ENCODE measurements around the gene GPRC5C.
"Not testable (repeated sequence)": the region's sequence is repeated elsewhere in the genome, so short reads cannot be mapped to it uniquely, and the experiment has no call there.

The GPRC5C gene, protein sequence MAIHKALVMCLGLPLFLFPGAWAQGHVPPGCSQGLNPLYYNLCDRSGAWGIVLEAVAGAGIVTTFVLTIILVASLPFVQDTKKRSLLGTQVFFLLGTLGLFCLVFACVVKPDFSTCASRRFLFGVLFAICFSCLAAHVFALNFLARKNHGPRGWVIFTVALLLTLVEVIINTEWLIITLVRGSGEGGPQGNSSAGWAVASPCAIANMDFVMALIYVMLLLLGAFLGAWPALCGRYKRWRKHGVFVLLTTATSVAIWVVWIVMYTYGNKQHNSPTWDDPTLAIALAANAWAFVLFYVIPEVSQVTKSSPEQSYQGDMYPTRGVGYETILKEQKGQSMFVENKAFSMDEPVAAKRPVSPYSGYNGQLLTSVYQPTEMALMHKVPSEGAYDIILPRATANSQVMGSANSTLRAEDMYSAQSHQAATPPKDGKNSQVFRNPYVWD

DNA sequence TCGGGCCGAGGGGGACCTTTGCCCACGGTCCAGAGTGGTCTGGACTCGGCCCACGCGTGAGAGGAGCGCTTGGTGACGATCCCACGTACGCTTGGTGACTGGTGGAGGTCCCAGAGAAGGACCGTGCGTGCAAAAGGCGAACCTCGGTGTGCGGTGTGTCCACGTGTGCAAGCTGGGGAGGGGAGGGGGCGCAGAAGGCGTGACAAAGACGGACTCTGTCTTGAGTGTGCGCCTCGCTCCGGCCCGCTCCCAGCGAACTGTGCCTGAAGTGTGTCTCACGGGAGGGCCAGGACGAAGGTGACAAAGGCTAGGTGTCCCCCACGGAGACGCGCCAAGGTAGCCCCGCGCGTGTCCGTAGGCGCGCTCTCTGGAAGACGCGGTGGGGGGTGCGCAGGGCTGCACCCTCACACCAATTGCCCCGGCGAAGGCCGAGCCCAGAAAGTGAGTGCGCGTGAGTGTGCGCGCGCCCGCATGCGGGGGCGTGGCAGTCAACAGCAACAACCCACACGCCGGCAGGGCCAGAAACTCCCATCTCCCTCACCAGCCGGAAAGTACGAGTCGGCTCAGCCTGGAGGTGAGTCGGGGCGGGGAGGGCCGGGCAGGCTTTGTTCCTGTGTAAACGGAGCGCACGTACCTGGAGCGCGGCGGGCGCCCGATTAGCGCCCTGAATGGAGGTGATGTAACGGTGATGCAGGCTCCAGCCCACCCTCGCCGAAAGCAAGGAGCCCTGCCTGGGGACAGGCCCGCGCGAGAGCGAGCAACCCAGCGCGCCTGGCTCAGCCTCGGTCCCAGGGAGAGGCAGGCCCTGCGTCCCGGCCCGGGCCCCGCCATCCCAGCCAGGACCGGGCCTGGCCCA lies at the start of gene GPRC5C:
Gene GPRC5C, plus strand, starts transcription at position 521 of the 856 bp plus-strand sequence. CDS start 7,689 bp downstream, outside the sequence.
- DNase-seq = no peak

GRCh38 chr17:74383141-74383540 lies 48.7 kb upstream of the GPRC5C start:
- no peak for DNase-seq

DNA sequence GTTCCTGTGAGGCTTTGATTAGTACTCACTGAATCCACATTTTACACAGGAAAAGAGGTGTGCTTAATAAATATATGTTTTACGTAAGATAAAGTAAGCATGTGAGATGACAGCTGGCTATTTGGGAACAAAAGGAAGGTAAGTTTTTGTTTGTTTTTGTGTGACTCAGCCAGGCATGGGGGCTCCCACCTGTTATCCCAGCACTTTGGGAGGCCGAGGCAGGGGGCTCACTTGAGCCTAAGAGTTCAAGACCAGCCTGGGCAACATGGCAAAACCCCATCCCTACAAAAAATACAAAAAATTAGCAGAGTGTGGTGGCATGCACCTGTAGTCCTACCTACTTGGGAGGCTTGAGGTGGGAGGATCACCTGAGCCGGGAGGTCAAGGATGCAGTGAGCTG lies 46.7 kb upstream of the GPRC5C start:
- no peak for DNase-seq

DNA sequence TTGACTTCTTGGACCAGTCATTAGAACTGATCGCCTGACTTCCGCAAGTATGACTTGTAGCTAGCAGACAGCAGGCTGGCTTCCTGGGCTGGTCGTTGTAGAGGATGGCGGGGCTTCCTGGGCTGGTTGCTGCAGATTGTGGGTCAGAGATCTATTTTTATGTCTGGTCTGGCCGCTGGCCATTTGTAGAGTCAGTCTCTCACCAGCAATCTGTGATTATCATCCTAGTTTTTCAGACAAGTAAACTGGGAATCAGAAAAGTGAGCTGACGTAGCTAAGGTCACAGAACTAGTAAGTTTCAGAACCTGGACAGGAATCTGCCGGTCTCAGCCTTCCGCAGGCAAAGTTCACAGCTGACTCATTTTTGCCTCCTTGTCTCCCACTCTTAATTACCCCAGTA lies 45.5 kb upstream of the GPRC5C start:
- DNase-seq = no peak

GRCh38 chr17:74387365-74388218 lies 44.3 kb upstream of the GPRC5C start:
- no peak for DNase-seq

DNA sequence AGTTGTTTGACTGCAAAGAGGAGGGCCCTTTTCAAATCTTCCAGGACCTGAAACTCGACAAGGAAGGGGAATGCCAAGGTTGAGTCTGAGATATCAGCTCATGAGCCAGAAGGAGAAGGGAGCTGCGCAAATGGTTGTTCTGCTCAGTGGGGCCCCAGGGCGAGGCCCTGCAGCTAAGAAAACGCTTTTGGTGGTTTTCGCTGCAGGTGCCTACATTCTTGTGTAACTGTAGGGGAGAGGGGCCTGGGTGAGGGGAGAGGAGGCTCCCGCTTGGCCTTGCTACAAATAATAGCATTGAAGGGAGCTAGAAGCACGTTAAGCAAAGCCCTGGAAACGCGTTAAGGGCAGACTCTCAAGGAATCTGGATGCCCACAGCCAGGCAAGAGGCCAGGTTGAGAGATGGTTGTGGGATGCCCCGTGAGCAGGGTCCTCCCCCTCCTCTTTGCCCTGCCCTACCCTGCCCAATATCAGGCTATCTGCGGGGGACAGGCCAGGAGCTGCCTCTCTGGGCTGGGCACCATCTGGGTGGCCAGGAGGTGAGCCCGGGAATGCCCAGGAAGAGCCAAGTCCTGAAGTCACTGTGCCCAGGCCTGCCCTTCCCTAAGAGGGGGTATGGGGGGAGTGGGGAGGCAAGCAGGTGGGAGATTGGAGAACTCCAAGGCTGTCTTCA lies 42.7 kb upstream of the GPRC5C start:
- no peak for DNase-seq

GRCh38 chr17:74389937-74390679 lies 41.8 kb upstream of the GPRC5C start:
- no peak for DNase-seq

DNA sequence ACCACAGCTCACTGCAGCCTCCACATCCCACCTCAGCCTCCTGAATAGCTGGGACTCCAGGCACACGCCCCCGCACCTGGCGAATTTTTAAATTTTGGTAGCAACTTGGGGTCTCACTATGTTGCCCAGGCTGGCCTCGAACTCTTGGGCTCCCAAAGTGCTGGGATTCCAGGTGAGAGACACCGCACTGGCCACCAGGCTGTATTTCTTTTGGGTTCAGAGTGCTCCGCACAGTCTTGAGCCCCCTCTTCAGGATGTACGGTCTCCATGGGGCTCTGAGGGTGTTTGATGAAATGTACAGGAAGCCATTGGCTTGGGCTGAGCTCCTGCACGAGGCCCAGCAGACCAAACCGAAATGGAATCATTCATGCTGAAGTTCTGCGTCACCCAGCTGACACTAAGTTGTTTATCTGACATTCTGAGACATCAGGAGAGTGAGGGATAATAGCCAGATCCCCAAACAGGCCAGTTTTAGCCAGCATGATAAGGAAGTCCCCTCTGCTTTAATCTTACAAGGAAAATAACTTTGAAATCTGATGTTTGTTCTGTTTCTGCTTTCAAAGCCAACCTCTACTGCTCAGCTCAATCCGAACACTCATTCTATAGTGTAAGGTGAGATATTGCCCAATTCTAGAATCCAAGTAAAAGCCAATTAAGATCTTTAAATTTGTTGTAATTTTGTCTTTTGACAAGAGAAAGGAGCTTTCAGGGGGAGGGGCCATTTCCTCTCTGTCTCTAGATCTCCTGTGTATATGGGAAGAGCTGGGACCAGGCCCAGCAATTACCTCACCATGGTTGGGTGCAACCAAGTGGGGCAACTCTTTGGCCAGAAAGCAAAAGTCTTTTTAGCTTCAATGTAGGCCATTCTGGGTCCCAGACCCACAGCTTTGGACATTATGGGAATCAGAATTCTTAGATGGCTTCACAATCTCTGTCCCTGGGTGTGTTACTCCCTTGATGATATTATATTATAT lies 40.9 kb upstream of the GPRC5C start:
- DNase-seq = no peak

DNA sequence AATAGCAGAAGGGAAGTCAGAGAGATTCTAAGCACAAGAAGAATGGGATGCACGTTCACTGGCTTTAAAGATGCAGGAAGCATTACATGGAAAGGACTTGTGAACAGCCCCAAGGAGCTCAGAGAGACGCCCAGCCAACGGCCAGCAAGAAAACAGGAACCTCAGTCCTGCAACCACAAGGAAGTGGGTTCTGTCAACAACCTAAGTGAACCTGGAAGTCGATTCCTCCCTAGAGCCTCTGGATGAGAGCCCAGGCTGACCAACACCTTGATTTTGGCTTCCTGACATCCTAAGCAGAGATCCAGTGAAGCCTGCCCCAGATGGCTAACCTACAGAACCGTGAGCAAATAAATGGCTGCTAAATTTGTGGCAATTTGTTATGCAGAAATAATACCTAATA lies 40.1 kb upstream of the GPRC5C start:
- no peak for DNase-seq

GRCh38 chr17:74392848-74393247 lies 39.0 kb upstream of the GPRC5C start:
- no peak for DNase-seq

DNA sequence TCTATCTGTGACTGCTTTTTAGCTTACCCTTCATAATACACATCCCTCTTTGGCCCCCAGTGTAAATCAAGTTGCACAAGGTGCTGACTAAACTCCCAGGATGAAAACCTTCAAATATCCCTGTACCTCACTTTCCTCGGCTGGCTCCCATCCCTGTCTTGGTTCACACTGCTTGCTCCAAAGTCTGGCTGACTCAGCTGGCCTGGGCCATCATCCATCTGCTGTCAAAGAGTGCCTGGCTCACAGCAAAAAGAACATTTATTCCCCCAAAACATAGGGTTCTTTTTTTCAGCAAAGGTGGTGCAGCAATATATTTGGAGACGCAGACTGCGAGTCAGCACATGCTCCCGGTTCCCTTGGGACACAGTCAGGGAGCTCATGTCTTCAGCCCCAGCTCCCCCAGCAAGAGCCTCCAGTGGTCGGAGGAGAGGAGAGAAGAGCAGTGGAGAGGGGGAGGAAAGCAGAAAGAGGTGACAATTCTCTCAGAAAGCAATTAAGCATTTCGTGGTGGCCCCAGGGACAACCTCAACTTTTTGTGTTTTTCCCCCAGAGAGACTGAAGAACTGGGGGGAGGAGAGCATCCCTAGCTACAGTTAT lies 38.4 kb upstream of the GPRC5C start:
- no peak for DNase-seq

DNA sequence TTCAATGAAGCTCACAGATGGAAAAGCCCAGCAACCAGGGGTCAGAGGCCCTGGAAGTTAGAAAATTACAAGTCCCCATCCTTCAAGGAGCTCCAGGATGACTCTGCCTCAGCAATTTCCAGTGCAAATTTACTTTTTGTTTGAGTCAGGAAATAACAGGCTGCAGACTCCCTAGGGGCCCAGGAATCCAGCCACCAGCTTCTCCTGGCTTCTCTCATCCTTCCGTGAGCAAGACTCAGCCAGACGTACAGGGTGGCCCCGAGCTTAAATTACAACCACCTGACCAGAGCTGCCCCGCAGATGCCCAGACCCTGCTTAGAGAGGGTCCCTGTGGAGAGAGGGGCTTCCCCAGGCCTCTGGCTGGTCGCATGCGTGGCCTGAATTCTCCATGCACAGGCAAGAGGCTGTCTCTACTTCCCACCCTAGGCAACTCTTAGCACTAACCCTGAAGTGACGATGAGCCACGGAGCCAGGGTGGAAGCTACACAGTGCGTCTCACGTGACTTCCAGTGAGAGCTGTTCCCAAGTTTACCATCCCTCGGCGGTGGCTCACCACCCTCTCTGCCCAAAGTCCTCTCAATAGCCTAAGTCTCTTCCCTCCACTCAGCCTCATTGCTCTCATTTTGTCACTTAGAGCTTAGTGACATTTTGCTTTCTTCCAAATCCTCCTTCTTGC lies 37.5 kb upstream of the GPRC5C start:
- no peak for DNase-seq

DNA sequence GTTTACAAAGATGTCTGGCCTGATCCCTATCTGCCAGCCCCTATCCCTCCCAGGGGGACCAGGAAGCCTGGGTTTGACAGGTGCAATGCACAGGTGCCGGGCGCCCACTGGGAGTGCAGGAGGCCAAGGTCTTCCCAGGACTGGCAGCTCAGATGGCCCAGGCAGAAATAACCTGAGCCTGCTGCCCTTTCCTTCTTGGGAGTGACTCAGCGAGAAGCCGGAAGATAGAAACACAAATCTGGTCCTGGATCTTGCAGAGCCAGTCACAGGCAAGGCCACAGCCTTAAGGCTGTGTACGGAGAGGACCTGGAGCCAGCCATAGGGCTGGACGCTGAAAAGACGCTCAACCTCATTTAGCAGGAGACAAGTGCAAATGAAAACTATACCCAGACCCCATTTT lies 36.9 kb upstream of the GPRC5C start:
- DNase-seq = no peak

DNA sequence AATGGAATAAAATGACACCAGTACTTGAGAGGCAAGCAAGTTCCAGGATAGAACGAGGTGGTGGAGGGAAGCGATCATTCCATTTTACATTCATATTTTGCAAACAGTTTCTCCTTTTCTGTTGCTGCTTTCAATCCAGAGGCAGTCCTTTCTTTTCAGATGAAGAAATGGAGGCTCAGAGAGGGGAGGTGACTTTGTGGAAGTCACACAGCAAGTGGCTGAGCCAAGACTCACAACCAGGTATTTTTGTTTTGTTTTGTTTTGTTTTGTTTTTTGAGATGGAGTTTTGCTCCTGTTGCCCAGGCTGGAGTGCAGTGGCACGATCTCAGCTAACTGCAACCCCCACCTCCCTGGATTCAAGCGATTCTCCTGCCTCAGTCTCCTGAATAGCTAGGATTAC lies 35.3 kb upstream of the GPRC5C start:
- no peak for DNase-seq

- DNase-seq = no peak
These were observed 29.8 kb upstream of the GPRC5C start for GRCh38 chr17:74402048-74402447.

DNA sequence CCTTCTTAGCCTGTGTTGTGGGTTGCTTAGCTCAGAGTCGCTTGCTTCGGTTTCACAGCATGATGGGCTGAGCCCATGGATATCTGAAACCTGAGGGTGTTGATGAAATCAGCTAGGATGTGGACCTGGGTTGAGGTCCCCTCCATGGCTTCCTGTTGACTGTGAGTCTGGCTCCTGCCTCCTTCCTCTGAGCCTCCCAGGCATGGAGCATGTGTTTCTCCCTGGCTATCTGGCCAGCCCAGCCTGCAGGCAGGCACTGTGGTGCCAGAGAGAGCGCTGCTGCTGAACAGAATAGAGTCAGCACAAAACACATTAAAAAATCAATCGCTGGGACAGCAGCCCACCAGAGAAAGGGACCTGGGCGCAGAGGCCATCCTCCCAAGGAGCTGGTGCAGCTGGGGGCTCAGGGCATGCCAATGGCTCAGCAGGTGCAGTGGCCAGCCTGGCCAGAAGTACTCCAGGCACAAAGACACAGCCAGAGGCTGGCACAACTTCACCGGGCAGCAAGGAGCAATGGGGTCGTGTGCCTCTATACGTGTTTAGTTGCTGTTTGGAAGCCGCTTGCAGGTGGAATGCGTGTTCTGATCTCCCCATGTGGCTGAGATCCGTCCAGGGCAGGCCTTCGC lies 28.3 kb upstream of the GPRC5C start:
- no peak for DNase-seq

- DNase-seq = no peak
These were observed 27.7 kb upstream of the GPRC5C start for GRCh38 chr17:74404218-74404617.

GRCh38 chr17:74404789-74405188 lies 27.1 kb upstream of the GPRC5C start:
- no peak for DNase-seq

GRCh38 chr17:74405311-74405710 lies 26.6 kb upstream of the GPRC5C start:
- DNase-seq = not testable (repeated sequence)
